Measurements from ENCODE around the gene MAP10. TPM values are rescaled to one million over a fixed set of nuclear protein-coding genes. Genes with fewer than 3 reads are reported as not detected.

The MAP10 gene
- total RNA-seq, 1 experiment from 2014 or later, result 1.5 TPM

DNA sequence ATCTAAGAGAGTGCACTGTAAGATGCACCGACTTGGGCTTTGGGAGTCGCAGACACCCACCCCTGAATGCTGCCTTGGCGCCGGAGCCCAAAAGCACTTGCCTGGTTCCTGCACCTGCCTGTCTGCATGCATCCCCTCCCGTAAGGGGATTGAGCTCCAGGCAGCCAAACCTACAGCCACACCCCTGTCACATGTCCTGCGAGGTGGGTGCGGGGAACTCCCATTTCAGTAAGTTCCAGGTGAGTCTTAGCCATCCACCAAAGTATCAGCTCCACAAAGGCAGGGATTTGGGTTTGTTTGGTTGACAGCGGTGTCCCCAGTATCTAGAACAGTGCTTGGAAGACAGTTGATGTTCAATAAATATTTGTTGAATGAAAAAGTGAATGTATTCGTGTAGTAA is 31.5 kb upstream of the MAP10 start:
- no peak for DNase-seq (ENCODE audit: low read depth, low spot score)
- TF ChIP-seq, protein P1, sequence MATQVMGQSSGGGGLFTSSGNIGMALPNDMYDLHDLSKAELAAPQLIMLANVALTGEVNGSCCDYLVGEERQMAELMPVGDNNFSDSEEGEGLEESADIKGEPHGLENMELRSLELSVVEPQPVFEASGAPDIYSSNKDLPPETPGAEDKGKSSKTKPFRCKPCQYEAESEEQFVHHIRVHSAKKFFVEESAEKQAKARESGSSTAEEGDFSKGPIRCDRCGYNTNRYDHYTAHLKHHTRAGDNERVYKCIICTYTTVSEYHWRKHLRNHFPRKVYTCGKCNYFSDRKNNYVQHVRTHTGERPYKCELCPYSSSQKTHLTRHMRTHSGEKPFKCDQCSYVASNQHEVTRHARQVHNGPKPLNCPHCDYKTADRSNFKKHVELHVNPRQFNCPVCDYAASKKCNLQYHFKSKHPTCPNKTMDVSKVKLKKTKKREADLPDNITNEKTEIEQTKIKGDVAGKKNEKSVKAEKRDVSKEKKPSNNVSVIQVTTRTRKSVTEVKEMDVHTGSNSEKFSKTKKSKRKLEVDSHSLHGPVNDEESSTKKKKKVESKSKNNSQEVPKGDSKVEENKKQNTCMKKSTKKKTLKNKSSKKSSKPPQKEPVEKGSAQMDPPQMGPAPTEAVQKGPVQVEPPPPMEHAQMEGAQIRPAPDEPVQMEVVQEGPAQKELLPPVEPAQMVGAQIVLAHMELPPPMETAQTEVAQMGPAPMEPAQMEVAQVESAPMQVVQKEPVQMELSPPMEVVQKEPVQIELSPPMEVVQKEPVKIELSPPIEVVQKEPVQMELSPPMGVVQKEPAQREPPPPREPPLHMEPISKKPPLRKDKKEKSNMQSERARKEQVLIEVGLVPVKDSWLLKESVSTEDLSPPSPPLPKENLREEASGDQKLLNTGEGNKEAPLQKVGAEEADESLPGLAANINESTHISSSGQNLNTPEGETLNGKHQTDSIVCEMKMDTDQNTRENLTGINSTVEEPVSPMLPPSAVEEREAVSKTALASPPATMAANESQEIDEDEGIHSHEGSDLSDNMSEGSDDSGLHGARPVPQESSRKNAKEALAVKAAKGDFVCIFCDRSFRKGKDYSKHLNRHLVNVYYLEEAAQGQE (IDR thresholded peaks at IDR 0.05; ENCODE audit: insufficient read depth in 1 of 2, low read depth in 2 of 2, low read length in 1 of 2), result no peak
- TF ChIP-seq, protein P2, sequence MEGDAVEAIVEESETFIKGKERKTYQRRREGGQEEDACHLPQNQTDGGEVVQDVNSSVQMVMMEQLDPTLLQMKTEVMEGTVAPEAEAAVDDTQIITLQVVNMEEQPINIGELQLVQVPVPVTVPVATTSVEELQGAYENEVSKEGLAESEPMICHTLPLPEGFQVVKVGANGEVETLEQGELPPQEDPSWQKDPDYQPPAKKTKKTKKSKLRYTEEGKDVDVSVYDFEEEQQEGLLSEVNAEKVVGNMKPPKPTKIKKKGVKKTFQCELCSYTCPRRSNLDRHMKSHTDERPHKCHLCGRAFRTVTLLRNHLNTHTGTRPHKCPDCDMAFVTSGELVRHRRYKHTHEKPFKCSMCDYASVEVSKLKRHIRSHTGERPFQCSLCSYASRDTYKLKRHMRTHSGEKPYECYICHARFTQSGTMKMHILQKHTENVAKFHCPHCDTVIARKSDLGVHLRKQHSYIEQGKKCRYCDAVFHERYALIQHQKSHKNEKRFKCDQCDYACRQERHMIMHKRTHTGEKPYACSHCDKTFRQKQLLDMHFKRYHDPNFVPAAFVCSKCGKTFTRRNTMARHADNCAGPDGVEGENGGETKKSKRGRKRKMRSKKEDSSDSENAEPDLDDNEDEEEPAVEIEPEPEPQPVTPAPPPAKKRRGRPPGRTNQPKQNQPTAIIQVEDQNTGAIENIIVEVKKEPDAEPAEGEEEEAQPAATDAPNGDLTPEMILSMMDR (IDR thresholded peaks at IDR 0.05), result no peak
- TF ChIP-seq SIN3A (IDR thresholded peaks at IDR 0.05; ENCODE audit: borderline replicate concordance, insufficient read depth, low read depth, low read length) (no peak), POLR2AphosphoS5 (IDR thresholded peaks at IDR 0.05; ENCODE audit: low read depth, low read length) (no peak), TCF7L2 (IDR thresholded peaks at IDR 0.05; ENCODE audit: low read depth, low read length) (no peak)
- BruUV-seq (replicated peaks), result no TSS peak
- CTCF ChIA-PET, result no interaction called here
- H3K27me3 ChIP-seq (ENCODE audit: control insufficient read depth, insufficient read depth, low read length), result no peaks in the 10 kb centered on the region
- no peaks in the 10 kb centered on the region for H3K4me1 ChIP-seq (ENCODE audit: control insufficient read depth, insufficient read depth, low read length)
- no peaks in the 10 kb centered on the region for H3K9me3 ChIP-seq (ENCODE audit: control insufficient read depth, insufficient read depth, low read depth, low read length)
- POLR2A ChIA-PET, result no interaction called here
- in situ Hi-C loops (cut with HindIII; ENCODE audit: low pct_unique_long_range_greater_than_20kb, low sequenced_read_pairs) (no loop called here), intact Hi-C loops (cut with micrococcal nuclease; ENCODE audit: unreplicated experiment) (no loop called here)
- ATAC-seq, result no peak
- no peaks in the 10 kb centered on the region for H3K36me3 ChIP-seq (ENCODE audit: control insufficient read depth, insufficient read depth, low read length)
- no peak overlapping the region for H3K27ac ChIP-seq (ENCODE audit: low read length)
- H3K4me3 ChIP-seq (ENCODE audit: low read depth in 2 of 2, low read length in 2 of 2), result no peak overlapping the region

DNA sequence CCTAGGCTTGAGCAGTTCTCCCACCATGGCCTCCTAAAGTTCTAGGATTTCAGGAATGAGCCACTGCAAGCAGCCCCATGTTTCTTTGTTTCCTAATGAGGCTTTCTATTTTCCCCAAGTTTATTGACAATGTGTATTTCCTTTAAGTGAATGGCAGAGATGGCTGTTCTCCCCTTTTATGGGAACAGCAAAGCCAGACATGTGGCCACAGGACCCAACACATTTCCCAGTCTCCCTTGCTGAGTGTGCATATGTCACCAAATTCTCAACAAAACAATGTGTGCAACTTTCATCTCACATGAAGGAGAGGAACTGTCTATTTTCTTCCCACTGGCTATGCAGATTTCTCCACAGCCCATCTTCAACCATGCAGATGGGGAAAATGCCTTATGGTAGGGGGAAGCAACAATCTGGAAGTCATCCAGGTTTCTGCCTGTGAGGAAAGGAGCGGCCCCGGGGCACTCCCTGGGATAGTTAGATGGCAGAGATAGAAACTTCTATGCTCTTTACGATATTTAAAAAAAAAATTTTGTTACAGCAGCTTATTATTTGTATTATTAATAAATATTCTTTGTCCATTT is 28.6 kb upstream of the MAP10 start:
- DNase-seq (ENCODE audit: low read depth, low spot score), result no peak
- Histone ChIP-seq H3K4me1 (ENCODE audit: control insufficient read depth, insufficient read depth, low read length) (no peaks in the 10 kb centered on the region), H3K27ac (ENCODE audit: low read length) (no peak overlapping the region), H3K27me3 (ENCODE audit: control insufficient read depth, insufficient read depth, low read length) (no peaks in the 10 kb centered on the region), H3K4me3 (ENCODE audit: low read depth in 2 of 2, low read length in 2 of 2) (no peak overlapping the region), H3K9me3 (ENCODE audit: control insufficient read depth, insufficient read depth, low read depth, low read length) (no peaks in the 10 kb centered on the region), H3K36me3 (ENCODE audit: control insufficient read depth, insufficient read depth, low read length) (no peaks in the 10 kb centered on the region)
- no peak for ATAC-seq
- ChIA-PET CTCF (no interaction called here), POLR2A (no interaction called here)
- no TSS peak for BruUV-seq (replicated peaks)
- intact Hi-C loops (cut with micrococcal nuclease; ENCODE audit: unreplicated experiment), result no loop called here
- in situ Hi-C loops (cut with HindIII; ENCODE audit: low pct_unique_long_range_greater_than_20kb, low sequenced_read_pairs), result no loop called here
- TF ChIP-seq, protein P2 (IDR thresholded peaks at IDR 0.05), result no peak
- TF ChIP-seq, protein P1 (IDR thresholded peaks at IDR 0.05; ENCODE audit: insufficient read depth in 1 of 2, low read depth in 2 of 2, low read length in 1 of 2), result no peak
- TF ChIP-seq POLR2AphosphoS5 (IDR thresholded peaks at IDR 0.05; ENCODE audit: low read depth, low read length) (no peak), TCF7L2 (IDR thresholded peaks at IDR 0.05; ENCODE audit: low read depth, low read length) (no peak), SIN3A (IDR thresholded peaks at IDR 0.05; ENCODE audit: borderline replicate concordance, insufficient read depth, low read depth, low read length) (no peak)

Data from Panc1 (cell line).